ENCODE results near the gene GXYLT1.

Gene GXYLT1

GRCh38 chr12:42104087-42104486 is 40.6 kb downstream of the GXYLT1 start:
- peak; percentile 43 for TF ChIP-seq CTCF (IDR thresholded peaks at IDR 0.05; ENCODE audit: control insufficient read depth, extremely low read depth, insufficient read depth)
- DNase-seq (ENCODE audit: low read depth) = no peak

GRCh38 chr12:42103155-42103554 is 41.5 kb downstream of the GXYLT1 start:
- TF ChIP-seq CTCF (IDR thresholded peaks at IDR 0.05; ENCODE audit: control insufficient read depth, extremely low read depth, insufficient read depth) = no peak
- no peak overlapping the region for H3K4me3 ChIP-seq (ENCODE audit: low read depth, low read length)
- DNase-seq (ENCODE audit: low read depth) = no peak

More at GRCh38 chr12:42104087-42104486, 40.6 kb downstream of the GXYLT1 start:
- no peak overlapping the region for H3K4me3 ChIP-seq (ENCODE audit: low read depth, low read length)

- no peak for DNase-seq (ENCODE audit: low read depth)
- TF ChIP-seq CTCF (IDR thresholded peaks at IDR 0.05; ENCODE audit: control insufficient read depth, extremely low read depth, insufficient read depth) = no peak
- H3K4me3 ChIP-seq (ENCODE audit: low read depth, low read length) = no peak overlapping the region
Observed at GRCh38 chr12:42102720-42103119, 42.0 kb downstream of the GXYLT1 start.

- no peak for DNase-seq (ENCODE audit: low read depth)
- no peak overlapping the region for H3K4me3 ChIP-seq (ENCODE audit: low read depth, low read length)
- TF ChIP-seq CTCF (IDR thresholded peaks at IDR 0.05; ENCODE audit: control insufficient read depth, extremely low read depth, insufficient read depth) = no peak
Observed at GRCh38 chr12:42099433-42099832, 45.2 kb downstream of the GXYLT1 start.

- DNase-seq (ENCODE audit: low read depth) = no peak
- H3K4me3 ChIP-seq (ENCODE audit: low read depth, low read length) = no peak overlapping the region
- no peak for TF ChIP-seq CTCF (IDR thresholded peaks at IDR 0.05; ENCODE audit: control insufficient read depth, extremely low read depth, insufficient read depth)
Observed at GRCh38 chr12:42097971-42098370, 46.7 kb downstream of the GXYLT1 start.

GRCh38 chr12:42094277-42094676 is 50.4 kb downstream of the GXYLT1 start:
- H3K4me3 ChIP-seq (ENCODE audit: low read depth, low read length) = no peak overlapping the region
- no peak for TF ChIP-seq CTCF (IDR thresholded peaks at IDR 0.05; ENCODE audit: control insufficient read depth, extremely low read depth, insufficient read depth)
- DNase-seq (ENCODE audit: low read depth) = no peak

GRCh38 chr12:42091769-42092168 is 52.9 kb downstream of the GXYLT1 start:
- TF ChIP-seq CTCF (IDR thresholded peaks at IDR 0.05; ENCODE audit: control insufficient read depth, extremely low read depth, insufficient read depth) = no peak
- DNase-seq (ENCODE audit: low read depth) = no peak
- no peak overlapping the region for H3K4me3 ChIP-seq (ENCODE audit: low read depth, low read length)
